ENCODE results near the gene ZNF408.

Gene ZNF408

GRCh38 chr11:46721286-46721685 lies 20.5 kb downstream of the ZNF408 start:
- DNase-seq (ENCODE audit: low read depth) = no peak
- H3K4me3 ChIP-seq (ENCODE audit: low read depth, low read length) = no peak overlapping the region
- TF ChIP-seq CTCF (IDR thresholded peaks at IDR 0.05; ENCODE audit: low read depth, low read length, missing control alignments) = no peak

- no peak overlapping the region for H3K4me3 ChIP-seq (ENCODE audit: low read depth, low read length)
- TF ChIP-seq CTCF (IDR thresholded peaks at IDR 0.05; ENCODE audit: low read depth, low read length, missing control alignments) = no peak
- DNase-seq (ENCODE audit: low read depth) = no peak
Measured at GRCh38 chr11:46722566-46723358, 21.9 kb downstream of the ZNF408 start.

- no peak overlapping the region for H3K4me3 ChIP-seq (ENCODE audit: low read depth, low read length)
- no peak for TF ChIP-seq CTCF (IDR thresholded peaks at IDR 0.05; ENCODE audit: low read depth, low read length, missing control alignments)
- DNase-seq (ENCODE audit: low read depth) = no peak
Measured at GRCh38 chr11:46723359-46723680, 22.5 kb downstream of the ZNF408 start.

GRCh38 chr11:46724088-46724487 lies 23.3 kb downstream of the ZNF408 start:
- DNase-seq (ENCODE audit: low read depth) = no peak
- no peak overlapping the region for H3K4me3 ChIP-seq (ENCODE audit: low read depth, low read length)
- TF ChIP-seq CTCF (IDR thresholded peaks at IDR 0.05; ENCODE audit: low read depth, low read length, missing control alignments) = no peak

GRCh38 chr11:46725338-46726205 lies 24.7 kb downstream of the ZNF408 start:
- no peak for TF ChIP-seq CTCF (IDR thresholded peaks at IDR 0.05; ENCODE audit: low read depth, low read length, missing control alignments)
- DNase-seq (ENCODE audit: low read depth) = no peak
- no peak overlapping the region for H3K4me3 ChIP-seq (ENCODE audit: low read depth, low read length)

GRCh38 chr11:46726206-46726862 lies 25.5 kb downstream of the ZNF408 start:
- no peak overlapping the region for H3K4me3 ChIP-seq (ENCODE audit: low read depth, low read length)
- no peak for TF ChIP-seq CTCF (IDR thresholded peaks at IDR 0.05; ENCODE audit: low read depth, low read length, missing control alignments)
- DNase-seq (ENCODE audit: low read depth) = no peak

Data from GM12864 (cell line).